D341Med (cell line): ENCODE results near the gene NUDT4.
A peak's percentile ranks its signal among the peaks of the same experiment; 100 is the strongest.
"Not testable (repeated sequence)": the region's sequence is repeated elsewhere in the genome, so short reads cannot be mapped to it uniquely, and the experiment has no call there.

Experiments used
- DNase-seq: peaks from one replicate; pipeline ENCODE4 v3.0.0; 2012; ENCODE audit warnings: low spot score

NUDT4 gene

DNA sequence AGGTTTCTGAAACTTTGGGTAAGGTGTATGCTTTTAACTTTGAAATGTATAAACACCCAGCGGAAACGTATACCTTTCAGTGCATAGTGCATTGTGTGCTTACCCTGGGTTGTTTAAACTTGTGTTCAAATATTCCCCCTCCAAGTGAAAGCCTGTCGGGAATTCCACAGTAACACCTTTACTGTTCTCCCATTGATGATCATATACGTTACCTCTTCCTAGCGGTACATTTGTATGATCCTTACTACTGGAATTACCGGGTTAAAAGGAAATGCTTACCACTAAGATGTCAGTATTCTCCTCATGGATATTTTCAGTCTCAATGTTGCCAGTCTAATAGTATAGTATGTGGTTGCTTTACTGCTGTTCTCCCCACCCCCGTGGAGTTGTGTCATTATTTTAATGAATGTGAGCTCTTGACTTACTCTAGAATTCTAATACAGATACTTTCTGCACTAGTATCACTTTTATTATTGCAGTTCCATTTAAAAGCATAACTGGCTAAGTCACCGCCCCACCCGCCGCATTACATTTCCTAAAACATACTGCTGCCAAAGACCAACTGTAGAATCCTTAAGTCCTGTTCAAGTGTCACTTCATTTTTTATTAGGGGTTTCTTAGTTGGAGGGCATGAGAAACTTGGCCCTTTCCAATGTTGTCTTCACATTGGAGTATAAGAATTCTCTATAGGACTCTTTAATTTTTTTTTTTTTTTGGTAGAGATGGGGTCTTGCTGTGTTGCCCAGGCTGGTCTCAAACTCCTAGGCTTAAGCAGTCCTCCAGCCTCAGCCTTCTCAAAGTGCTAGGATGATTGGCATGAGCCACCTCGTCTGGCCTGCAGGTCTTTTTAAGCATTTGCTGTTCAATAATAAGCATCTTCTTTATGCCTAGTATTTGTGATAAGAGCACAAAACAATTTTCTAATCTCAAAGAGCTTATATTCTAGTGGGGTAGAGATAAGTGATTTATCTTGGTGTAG, 24.9 kb downstream of the NUDT4 start:
- DNase-seq, result no peak

DNA sequence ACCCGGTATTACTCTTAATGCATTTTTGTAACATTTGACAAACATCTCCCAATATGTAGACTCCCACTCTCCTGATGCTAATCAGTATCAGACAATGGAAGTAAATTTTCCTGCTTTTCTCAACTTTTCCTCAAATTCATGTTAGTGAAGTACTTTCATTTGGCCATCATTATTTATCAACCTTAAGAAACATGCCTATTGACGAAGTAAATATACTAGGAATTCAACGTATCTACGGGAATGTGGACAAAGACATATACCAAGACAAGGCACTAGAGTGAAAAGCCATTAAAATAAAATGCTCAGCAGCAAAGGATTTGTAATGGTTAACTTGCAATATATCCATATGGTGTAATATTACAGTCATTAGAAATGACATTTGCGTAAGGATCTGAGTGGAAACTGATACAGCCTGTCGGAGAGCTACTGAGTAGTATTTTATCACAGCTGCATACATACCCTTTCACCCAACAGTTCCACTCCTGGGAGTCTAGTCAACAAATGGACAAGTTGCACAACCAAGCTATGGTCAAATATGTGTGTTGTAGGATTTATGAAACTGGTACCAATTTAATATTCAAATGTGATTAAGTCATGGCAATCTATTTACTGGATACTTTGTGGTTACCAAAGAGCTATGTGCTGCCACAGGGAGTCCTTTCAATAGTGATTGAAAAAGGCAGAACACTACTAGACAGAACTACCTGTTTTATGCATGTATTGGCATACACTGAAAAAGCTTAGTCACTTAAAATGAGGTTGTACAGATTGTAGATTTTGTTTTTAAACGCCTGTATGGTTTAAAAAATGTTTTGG, 26.5 kb downstream of the NUDT4 start:
- DNase-seq, result no peak

DNA sequence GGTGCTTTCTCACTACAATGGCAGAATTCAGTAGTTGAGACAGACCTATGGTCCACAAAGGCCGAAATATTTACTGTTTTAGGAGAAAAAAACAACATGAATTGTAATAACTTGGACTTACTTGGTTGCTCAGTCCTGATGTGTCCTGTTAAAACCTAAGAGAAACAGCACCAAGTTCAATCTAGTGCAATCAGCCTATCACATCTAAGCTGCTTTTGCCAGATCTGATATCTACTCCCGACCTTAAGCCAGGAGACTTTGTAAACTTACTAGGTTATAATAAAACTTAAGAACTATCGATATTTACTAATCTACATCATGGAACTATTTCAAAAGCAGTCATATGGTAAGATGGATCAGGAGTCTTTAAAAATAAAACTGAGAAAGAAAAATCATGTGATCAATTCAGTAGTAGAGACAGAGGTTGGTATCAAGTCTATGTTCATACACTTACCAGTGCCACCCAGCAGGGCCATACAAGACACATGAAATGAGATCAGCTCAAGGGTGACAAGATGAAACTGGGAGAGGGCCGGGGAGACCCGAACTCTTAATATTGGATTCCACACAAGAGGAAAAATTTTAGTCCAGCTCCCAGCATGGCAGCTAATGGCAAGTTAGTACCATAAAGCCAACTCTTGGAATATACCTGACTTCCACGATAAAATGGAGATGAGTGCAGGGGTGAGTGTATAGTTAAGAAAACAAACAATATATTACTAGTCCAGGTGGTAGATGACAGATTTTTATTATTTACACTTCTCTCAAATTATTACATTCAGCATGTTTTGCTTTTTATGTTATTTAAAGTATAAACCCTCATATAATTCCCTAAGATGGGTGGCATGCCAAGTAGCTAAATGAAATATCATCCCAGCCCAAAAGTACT, 27.5 kb downstream of the NUDT4 start:
- DNase-seq, result no peak

- peak; percentile 22 for DNase-seq
Measured at GRCh38 chr12:93407054-93407962, 29.6 kb downstream of the NUDT4 start.

- no peak for DNase-seq
Measured at GRCh38 chr12:93407963-93408283, 30.2 kb downstream of the NUDT4 start.

- no peak for DNase-seq
Measured at GRCh38 chr12:93408813-93409212, 31.1 kb downstream of the NUDT4 start.

GRCh38 chr12:93409343-93410187, 31.8 kb downstream of the NUDT4 start:
- not testable (repeated sequence) for DNase-seq

GRCh38 chr12:93411060-93411459, 33.3 kb downstream of the NUDT4 start:
- DNase-seq, result not testable (repeated sequence)

- DNase-seq, result not testable (repeated sequence)
Measured at GRCh38 chr12:93412396-93412795, 34.7 kb downstream of the NUDT4 start.

DNA sequence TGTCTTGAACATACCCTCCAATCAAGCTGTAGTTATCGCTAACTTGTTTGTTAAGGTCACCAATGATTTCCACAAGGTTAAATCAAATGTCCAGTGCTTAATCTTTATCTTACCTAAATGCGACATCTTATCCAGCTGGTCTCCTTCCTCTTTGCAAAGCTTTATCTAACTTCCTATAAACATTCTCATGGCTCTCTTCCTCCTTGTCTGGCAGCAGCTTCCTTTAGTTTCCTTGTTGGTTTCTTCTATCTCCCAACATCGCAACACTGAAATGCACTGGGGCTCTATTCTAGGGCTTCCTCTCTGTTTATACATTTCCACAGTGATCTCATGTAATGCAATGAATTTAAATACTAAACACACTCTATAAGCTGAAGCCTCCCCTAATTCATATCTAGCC, 35.3 kb downstream of the NUDT4 start:
- no peak for DNase-seq

DNA sequence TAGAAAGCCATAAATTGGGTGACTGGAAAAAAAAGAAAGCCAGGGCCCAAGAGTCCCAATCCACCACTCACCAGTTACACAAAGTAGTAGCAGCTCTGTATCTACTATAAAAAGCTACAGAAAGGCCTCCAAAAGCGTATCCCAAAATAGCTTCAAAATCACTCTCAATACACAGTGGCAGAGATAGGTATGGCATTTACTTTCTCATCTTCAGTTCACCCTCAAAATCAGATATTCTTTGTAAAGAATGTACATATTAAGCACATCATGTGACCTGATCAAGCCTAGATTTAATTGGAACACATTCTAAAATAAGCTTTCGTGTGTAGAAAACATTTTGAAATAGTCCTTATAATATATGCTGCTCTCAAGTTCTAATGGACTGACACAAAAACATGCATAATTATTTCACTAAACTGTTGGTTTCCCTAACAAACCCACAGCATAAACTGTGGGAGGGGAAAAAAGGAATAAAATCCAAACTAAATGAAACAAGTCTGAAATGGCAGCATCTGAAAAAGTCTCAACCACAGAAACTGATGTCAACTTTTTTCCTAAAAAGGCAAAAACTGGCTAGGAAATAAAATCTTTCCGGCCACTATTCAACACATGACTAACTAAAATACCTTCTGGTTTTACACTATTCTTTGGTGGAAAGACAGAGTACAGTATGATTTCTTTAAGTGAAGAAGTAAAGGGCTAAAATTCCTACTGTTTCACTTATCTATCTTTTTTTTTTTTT, 38.2 kb downstream of the NUDT4 start:
- no peak for DNase-seq

DNA sequence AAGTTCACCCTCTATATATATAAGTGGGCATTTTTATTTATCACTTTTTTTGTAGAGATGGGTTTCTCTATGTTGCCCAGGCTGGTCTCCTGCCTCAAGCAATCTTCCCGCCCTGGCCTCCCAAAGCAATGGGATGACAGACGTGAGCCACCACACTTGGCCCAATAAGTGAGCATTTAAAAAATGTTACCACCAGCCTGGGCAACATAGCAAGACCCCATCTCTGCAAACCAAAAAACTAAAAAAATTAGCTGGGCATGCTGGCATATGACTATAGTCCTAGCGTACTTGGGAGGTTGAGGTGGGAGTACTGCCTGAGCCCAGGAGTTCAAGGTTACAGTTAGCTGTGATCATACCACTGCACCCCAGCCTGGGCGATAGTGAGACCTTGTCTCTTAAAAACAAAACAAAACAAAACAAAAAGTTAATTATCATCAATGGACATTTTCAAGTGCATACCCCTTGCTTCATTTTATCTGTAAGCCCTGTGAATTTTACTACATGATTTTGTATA, 40.3 kb downstream of the NUDT4 start:
- DNase-seq, result no peak

GRCh38 chr12:93419388-93420034, 41.8 kb downstream of the NUDT4 start:
- DNase-seq, result peak; percentile 28

DNA sequence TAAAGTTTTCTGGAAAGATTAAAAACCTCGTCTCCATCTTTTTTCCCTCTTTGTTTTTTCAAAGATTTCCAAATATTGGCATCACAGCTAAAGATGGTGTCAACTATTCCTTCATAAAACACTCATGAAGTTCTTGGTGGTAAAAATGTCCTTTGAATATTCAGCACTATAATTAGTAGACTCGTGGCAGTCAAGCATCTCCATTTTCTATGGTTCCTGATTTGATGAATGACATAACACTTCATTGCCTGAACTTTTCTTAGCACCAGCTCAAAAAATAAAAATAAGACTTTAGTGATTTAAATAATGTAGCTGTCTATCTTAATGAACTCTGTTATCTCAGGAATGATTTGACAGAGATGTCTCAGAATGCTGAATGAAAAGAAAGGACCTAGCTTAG, 44.3 kb downstream of the NUDT4 start:
- DNase-seq, result no peak

GRCh38 chr12:93425736-93426411, 48.1 kb downstream of the NUDT4 start:
- DNase-seq, result no peak

GRCh38 chr12:93426412-93426805, 48.7 kb downstream of the NUDT4 start:
- no peak for DNase-seq

DNA sequence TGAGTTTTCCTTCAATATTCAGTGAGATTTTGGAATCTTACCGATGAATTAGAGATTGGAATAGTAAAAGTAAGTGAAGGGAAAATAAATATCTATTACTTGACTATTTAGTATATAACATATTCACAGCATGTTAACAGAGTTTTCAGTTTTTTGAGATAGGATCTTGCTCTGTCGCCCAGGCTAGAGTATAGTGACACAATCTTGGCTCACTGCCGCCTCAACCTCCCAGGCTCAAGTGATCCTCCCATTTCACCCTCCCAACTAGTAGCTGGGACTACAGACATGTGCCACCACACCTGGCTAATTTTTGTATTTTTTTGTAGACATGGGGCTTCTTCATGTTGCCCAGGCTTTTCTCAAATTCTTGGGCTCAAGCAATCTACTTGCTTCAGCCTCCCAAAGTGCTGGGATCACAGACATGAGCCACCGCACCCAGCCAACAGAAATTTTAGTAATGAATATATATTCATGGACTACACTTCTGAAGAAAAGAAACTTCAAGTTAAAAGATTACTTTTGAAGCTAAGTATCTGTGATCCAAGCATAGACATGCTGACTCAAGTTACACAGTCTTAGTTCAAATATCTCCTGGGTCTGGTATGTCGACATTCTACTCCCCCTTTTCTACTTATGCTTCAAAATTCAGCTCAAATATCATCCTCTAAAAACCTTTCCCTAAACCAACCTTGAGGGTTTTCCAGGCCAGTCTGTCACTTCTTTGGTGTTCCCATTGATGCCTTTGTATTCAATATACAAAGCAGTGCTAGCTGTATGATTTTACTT, 50.2 kb downstream of the NUDT4 start:
- no peak for DNase-seq
